Measurements from ENCODE around the gene SYDE2. TPM values are rescaled to one million over a fixed set of nuclear protein-coding genes. Genes with fewer than 3 reads are reported as not detected.
"Not testable (repeated sequence)": the region's sequence is repeated elsewhere in the genome, so short reads cannot be mapped to it uniquely, and the experiment has no call there.

Gene SYDE2
- total RNA-seq, 1 donor = 13.0 TPM

GRCh38 chr1:85189120-85189519 lies 11.7 kb downstream of the SYDE2 start:
- no peak overlapping the region for H3K27ac ChIP-seq (ENCODE audit: low read depth, low read length)
- no peaks in the 10 kb centered on the region for H3K9me3 ChIP-seq (ENCODE audit: low read depth, low read length)
- TF ChIP-seq CTCF (IDR thresholded peaks at IDR 0.05; ENCODE audit: extremely low read depth, low read depth, low read length) = no peak
- H3K27me3 ChIP-seq (ENCODE audit: insufficient read depth, low read length) = no peaks in the 10 kb centered on the region
- no peak overlapping the region for H3K4me3 ChIP-seq (ENCODE audit: insufficient read depth, low read length)
- peaks cover 15% of the 10 kb centered on the region for H3K79me2 ChIP-seq (ENCODE audit: insufficient read depth, low read length)
- H4K20me1 ChIP-seq (ENCODE audit: insufficient read depth, low read length) = peaks cover 3% of the 10 kb centered on the region
- H3K36me3 ChIP-seq (ENCODE audit: insufficient read depth, low read length) = no peaks in the 10 kb centered on the region
- no peak for DNase-seq (ENCODE audit: insufficient read length, low spot score, missing footprints)
- no peak overlapping the region for H2AFZ ChIP-seq (ENCODE audit: low read length)
- H3K4me2 ChIP-seq (ENCODE audit: insufficient read depth, low read length) = no peak overlapping the region
- H3K4me1 ChIP-seq (ENCODE audit: insufficient read depth, low read length) = no peaks in the 10 kb centered on the region

GRCh38 chr1:85188530-85188929 lies 12.3 kb downstream of the SYDE2 start:
- H3K27me3 ChIP-seq (ENCODE audit: insufficient read depth, low read length) = no peaks in the 10 kb centered on the region
- TF ChIP-seq CTCF (IDR thresholded peaks at IDR 0.05; ENCODE audit: extremely low read depth, low read depth, low read length) = no peak

GRCh38 chr1:85187021-85187420 lies 13.8 kb downstream of the SYDE2 start:
- not testable (repeated sequence) for H3K4me2 ChIP-seq (ENCODE audit: insufficient read depth, low read length); H3K4me1 ChIP-seq (ENCODE audit: insufficient read depth, low read length); H3K4me3 ChIP-seq (ENCODE audit: insufficient read depth, low read length); H3K9me3 ChIP-seq (ENCODE audit: low read depth, low read length); H3K27me3 ChIP-seq (ENCODE audit: insufficient read depth, low read length); H3K36me3 ChIP-seq (ENCODE audit: insufficient read depth, low read length); H3K79me2 ChIP-seq (ENCODE audit: insufficient read depth, low read length); H4K20me1 ChIP-seq (ENCODE audit: insufficient read depth, low read length); H2AFZ ChIP-seq (ENCODE audit: low read length); DNase-seq (ENCODE audit: insufficient read length, low spot score, missing footprints); H3K27ac ChIP-seq (ENCODE audit: low read depth, low read length)

More at GRCh38 chr1:85188530-85188929, 12.3 kb downstream of the SYDE2 start:
- peaks cover 15% of the 10 kb centered on the region for H3K79me2 ChIP-seq (ENCODE audit: insufficient read depth, low read length)
- no peaks in the 10 kb centered on the region for H3K36me3 ChIP-seq (ENCODE audit: insufficient read depth, low read length)
- no peaks in the 10 kb centered on the region for H3K4me1 ChIP-seq (ENCODE audit: insufficient read depth, low read length)
- H4K20me1 ChIP-seq (ENCODE audit: insufficient read depth, low read length) = peaks cover 4% of the 10 kb centered on the region
- no peak for DNase-seq (ENCODE audit: insufficient read length, low spot score, missing footprints)
- no peak overlapping the region for H3K4me2 ChIP-seq (ENCODE audit: insufficient read depth, low read length)
- H3K9me3 ChIP-seq (ENCODE audit: low read depth, low read length) = no peaks in the 10 kb centered on the region
- no peak overlapping the region for H3K27ac ChIP-seq (ENCODE audit: low read depth, low read length)
- no peak overlapping the region for H3K4me3 ChIP-seq (ENCODE audit: insufficient read depth, low read length)
- no peak overlapping the region for H2AFZ ChIP-seq (ENCODE audit: low read length)

GRCh38 chr1:85184245-85184644 lies 16.6 kb downstream of the SYDE2 start:
- H3K4me2 ChIP-seq (ENCODE audit: insufficient read depth, low read length) = no peak overlapping the region
- H3K27me3 ChIP-seq (ENCODE audit: insufficient read depth, low read length) = no peaks in the 10 kb centered on the region
- no peaks in the 10 kb centered on the region for H3K9me3 ChIP-seq (ENCODE audit: low read depth, low read length)
- no peak overlapping the region for H3K4me3 ChIP-seq (ENCODE audit: insufficient read depth, low read length)
- peaks cover 4% of the 10 kb centered on the region for H4K20me1 ChIP-seq (ENCODE audit: insufficient read depth, low read length)
- H3K4me1 ChIP-seq (ENCODE audit: insufficient read depth, low read length) = no peaks in the 10 kb centered on the region
- no peak overlapping the region for H2AFZ ChIP-seq (ENCODE audit: low read length)
- peaks cover 3% of the 10 kb centered on the region for H3K79me2 ChIP-seq (ENCODE audit: insufficient read depth, low read length)
- TF ChIP-seq CTCF (IDR thresholded peaks at IDR 0.05; ENCODE audit: extremely low read depth, low read depth, low read length) = no peak
- no peak for DNase-seq (ENCODE audit: insufficient read length, low spot score, missing footprints)
- H3K36me3 ChIP-seq (ENCODE audit: insufficient read depth, low read length) = no peaks in the 10 kb centered on the region
- no peak overlapping the region for H3K27ac ChIP-seq (ENCODE audit: low read depth, low read length)
